ENCODE data around the gene BCL2.

The BCL2 gene

DNA sequence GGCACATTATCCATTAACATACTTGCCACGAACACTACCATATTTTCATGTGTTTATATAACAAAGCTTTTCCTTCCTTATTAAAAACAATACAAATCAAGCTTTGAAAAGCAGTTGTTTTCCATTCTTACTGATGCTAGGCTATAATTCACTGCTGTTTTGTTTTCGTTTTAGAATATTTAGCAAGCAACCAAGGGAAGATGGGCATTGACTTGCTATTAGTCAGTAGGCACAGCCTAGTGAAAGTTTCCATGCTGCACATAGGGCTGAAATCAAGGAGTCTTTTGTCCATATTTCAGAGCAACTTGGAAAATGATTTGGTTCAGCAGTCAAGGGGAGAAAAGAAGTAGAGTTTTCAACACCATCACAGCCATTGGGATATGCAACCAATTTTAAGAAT, 31.3 kb downstream of the BCL2 start:
- Histone ChIP-seq H3K4me1 (ENCODE audit: control insufficient read depth, insufficient read depth, low read length, poor library complexity, severe bottlenecking) (peaks cover 73% of the 10 kb centered on the region), H3K27me3 (replicated peaks; ENCODE audit: control insufficient read depth, insufficient read depth, low read length, poor library complexity, severe bottlenecking) (no peaks in the 10 kb centered on the region), H3K36me3 (ENCODE audit: control insufficient read depth, insufficient read depth, low read length) (peaks cover 4% of the 10 kb centered on the region), H3K4me3 (ENCODE audit: insufficient read depth, low read depth, low read length, poor library complexity, severe bottlenecking) (no peak overlapping the region), H3K27ac (ENCODE audit: insufficient read depth, low read length, poor library complexity, severe bottlenecking) (no peak overlapping the region), H3K9me3 (ENCODE audit: control insufficient read depth, low read length) (no peaks in the 10 kb centered on the region)
- no peak for DNase-seq

DNA sequence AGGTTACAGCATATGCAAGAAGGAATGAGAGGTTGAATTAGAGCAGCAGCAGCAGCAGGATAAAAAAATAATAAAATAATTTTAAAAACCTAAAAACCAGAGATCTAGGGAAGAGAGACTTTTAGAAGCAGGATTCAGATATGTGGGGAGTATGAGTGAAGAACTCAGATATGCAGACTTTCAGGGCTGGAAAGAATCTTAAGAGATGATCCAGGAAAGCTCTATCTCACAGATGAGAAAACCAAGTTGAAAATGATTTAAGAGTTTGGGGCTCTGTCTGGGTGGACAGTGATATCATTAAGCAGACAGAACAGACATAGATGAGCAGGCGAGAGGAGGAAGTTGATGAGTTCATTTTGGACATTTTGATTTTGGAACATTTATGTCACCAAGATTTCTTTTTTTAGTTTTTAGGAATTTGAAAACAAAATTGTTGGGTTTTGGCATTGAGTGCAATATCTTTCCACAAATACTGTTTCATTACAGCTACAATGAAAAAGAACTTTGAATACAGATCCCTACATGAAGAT, 31.8 kb downstream of the BCL2 start:
- peaks cover 68% of the 10 kb centered on the region for H3K4me1 ChIP-seq (ENCODE audit: control insufficient read depth, insufficient read depth, low read length, poor library complexity, severe bottlenecking)
- H3K27ac ChIP-seq (ENCODE audit: insufficient read depth, low read length, poor library complexity, severe bottlenecking) = no peak overlapping the region
- DNase-seq = no peak

DNA sequence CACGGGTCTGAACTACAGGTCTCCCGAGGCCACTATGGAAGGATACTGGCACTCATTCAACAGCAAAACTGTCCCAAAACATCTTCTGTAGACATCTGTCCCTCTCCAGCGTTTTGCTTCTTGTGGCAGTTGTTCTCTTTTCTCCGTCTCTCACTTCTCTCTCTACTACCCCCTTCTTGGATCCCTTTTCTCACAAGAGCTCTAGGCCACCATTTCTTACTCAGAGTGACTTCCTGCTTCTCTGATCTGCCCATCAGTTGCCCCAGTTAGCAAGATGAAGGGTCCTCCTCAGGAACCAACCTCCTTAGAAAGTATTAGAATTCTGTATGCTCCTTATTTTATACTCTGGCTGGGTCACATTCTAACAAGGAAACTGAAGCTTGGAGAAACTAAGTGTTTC, 32.6 kb downstream of the BCL2 start:
- no peaks in the 10 kb centered on the region for H3K9me3 ChIP-seq (ENCODE audit: control insufficient read depth, low read length)
- DNase-seq = no peak
- peaks cover 60% of the 10 kb centered on the region for H3K4me1 ChIP-seq (ENCODE audit: control insufficient read depth, insufficient read depth, low read length, poor library complexity, severe bottlenecking)
- H3K4me3 ChIP-seq (ENCODE audit: insufficient read depth, low read depth, low read length, poor library complexity, severe bottlenecking) = no peak overlapping the region
- peaks cover 4% of the 10 kb centered on the region for H3K36me3 ChIP-seq (ENCODE audit: control insufficient read depth, insufficient read depth, low read length)
- H3K27me3 ChIP-seq (replicated peaks; ENCODE audit: control insufficient read depth, insufficient read depth, low read length, poor library complexity, severe bottlenecking) = no peaks in the 10 kb centered on the region
- H3K27ac ChIP-seq (ENCODE audit: insufficient read depth, low read length, poor library complexity, severe bottlenecking) = no peak overlapping the region

More for the DNA sequence above, 31.8 kb downstream of the BCL2 start:
- no peaks in the 10 kb centered on the region for H3K27me3 ChIP-seq (replicated peaks; ENCODE audit: control insufficient read depth, insufficient read depth, low read length, poor library complexity, severe bottlenecking)
- peaks cover 4% of the 10 kb centered on the region for H3K36me3 ChIP-seq (ENCODE audit: control insufficient read depth, insufficient read depth, low read length)
- H3K4me3 ChIP-seq (ENCODE audit: insufficient read depth, low read depth, low read length, poor library complexity, severe bottlenecking) = no peak overlapping the region
- H3K9me3 ChIP-seq (ENCODE audit: control insufficient read depth, low read length) = no peaks in the 10 kb centered on the region

DNA sequence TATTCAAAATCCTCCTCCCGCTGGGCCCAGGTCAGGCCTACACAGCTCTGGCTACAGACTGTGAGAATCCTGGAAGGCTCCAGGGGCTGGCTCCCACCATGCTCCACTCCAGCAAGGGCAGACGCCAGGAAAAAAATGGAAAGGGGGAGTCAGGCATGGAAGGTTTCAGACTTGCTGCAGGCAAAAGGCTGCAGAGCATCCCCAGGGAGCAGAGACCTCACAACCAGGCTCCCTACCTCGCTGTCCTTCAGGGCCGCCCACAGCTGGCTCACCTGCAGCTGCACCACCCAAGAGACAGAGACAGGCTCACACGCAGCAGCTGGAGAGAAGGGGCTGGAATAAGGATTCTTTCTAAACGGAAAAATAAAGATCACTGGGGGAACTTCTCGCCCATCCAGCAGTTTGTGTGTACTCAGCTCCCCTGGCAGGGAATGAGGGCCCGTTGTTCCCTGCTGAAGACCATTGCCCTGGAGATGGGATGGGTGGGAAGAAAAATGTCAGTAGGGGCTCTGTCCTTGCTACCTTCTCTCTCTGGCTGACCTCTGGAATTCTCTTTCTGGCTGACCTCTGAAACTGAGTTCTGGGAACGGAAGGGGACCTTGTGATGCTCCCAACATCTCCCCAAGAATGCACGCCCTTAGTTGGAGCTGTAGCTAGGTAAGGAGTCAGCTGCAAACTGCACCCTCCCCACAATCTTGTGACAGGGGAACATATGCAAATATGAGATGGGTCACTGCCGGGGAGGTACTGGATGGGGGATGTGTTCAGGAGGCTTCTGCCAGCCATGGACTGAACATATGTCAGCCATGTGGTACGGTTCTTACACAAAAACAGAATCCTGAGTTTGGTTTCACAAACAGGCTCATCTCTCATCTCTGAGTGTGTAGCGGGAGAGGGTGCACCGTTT, 34.5 kb downstream of the BCL2 start:
- no peak for DNase-seq
- Histone ChIP-seq H3K27ac (ENCODE audit: insufficient read depth, low read length, poor library complexity, severe bottlenecking) (no peak overlapping the region), H3K36me3 (ENCODE audit: control insufficient read depth, insufficient read depth, low read length) (peaks cover 9% of the 10 kb centered on the region), H3K4me3 (ENCODE audit: insufficient read depth, low read depth, low read length, poor library complexity, severe bottlenecking) (no peak overlapping the region), H3K4me1 (ENCODE audit: control insufficient read depth, insufficient read depth, low read length, poor library complexity, severe bottlenecking) (peaks cover 43% of the 10 kb centered on the region), H3K9me3 (ENCODE audit: control insufficient read depth, low read length) (no peaks in the 10 kb centered on the region), H3K27me3 (replicated peaks; ENCODE audit: control insufficient read depth, insufficient read depth, low read length, poor library complexity, severe bottlenecking) (no peaks in the 10 kb centered on the region)

DNA sequence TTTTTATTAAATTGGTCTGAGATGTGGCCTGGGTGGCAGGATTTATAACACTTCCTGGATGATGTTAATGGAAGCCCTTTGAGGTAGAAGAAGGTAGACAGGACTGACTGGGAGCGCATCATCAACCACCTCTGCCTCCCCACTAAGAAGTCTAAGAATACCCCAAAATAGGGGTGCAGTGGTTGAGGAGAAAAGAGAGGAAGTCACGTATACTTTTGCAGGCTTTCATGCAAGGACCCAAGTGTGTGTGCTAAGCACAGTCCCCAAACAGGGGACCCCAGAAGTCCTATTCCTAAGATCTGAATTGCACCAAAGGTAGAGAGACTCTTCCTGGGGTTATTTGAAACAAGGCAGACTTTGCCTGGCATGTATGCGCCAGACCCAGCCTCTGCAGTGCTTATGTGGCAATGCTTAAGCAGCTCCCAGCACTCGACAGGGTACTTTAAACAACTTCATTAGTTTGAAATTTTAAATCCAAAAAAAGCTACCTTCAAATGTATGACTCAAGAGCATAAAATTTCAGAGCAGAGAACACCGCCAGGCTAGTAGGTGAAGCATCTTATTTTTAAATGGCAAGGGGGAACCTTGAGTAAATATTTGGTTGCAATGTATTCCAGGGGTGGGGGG, 35.3 kb downstream of the BCL2 start:
- DNase-seq = no peak
- no peak overlapping the region for H3K27ac ChIP-seq (ENCODE audit: insufficient read depth, low read length, poor library complexity, severe bottlenecking)
- no peaks in the 10 kb centered on the region for H3K9me3 ChIP-seq (ENCODE audit: control insufficient read depth, low read length)
- H3K36me3 ChIP-seq (ENCODE audit: control insufficient read depth, insufficient read depth, low read length) = peaks cover 9% of the 10 kb centered on the region
- peaks cover 35% of the 10 kb centered on the region for H3K4me1 ChIP-seq (ENCODE audit: control insufficient read depth, insufficient read depth, low read length, poor library complexity, severe bottlenecking)
- no peaks in the 10 kb centered on the region for H3K27me3 ChIP-seq (replicated peaks; ENCODE audit: control insufficient read depth, insufficient read depth, low read length, poor library complexity, severe bottlenecking)
- no peak overlapping the region for H3K4me3 ChIP-seq (ENCODE audit: insufficient read depth, low read depth, low read length, poor library complexity, severe bottlenecking)

DNA sequence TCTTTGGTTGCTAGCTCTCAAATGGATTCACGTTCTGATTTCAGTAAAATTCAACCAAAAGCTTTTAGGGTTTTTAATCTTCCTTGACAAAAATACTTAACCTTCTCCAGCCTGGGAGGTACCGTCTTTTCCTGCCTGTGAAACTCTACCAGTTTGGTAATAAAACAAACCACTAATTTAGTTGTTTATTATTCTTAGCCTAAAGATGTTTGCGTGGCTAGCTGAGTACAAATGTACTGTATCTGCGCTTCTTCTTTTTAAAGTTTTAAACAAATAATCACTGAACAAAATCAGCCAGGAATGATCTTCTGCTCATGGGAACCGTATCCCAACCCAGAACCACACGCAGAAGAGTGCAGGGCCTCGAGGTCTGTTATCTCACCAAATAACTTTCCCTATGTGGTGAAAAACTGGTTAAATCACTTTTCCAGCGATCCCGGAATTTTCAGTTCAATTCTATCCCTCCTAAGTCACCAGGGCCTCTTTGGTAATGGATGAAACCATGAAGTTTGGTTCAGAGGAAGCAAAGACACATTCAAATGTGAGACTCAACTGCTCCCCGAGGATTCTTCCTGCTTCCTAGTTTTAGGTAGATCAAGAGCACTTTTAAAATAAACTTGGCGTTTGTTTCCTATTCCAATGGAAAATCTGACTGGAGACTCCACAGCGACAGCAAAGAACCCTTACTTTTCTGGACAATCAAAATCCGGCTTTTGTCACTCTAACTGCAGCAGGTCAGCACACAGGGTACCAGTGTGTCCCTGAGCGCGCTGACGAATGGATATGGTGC, 36.1 kb downstream of the BCL2 start:
- Histone ChIP-seq H3K4me3 (ENCODE audit: insufficient read depth, low read depth, low read length, poor library complexity, severe bottlenecking) (no peak overlapping the region), H3K9me3 (ENCODE audit: control insufficient read depth, low read length) (no peaks in the 10 kb centered on the region), H3K27me3 (replicated peaks; ENCODE audit: control insufficient read depth, insufficient read depth, low read length, poor library complexity, severe bottlenecking) (no peaks in the 10 kb centered on the region), H3K36me3 (ENCODE audit: control insufficient read depth, insufficient read depth, low read length) (peaks cover 9% of the 10 kb centered on the region), H3K4me1 (ENCODE audit: control insufficient read depth, insufficient read depth, low read length, poor library complexity, severe bottlenecking) (peaks cover 28% of the 10 kb centered on the region), H3K27ac (ENCODE audit: insufficient read depth, low read length, poor library complexity, severe bottlenecking) (no peak overlapping the region)
- DNase-seq = no peak

DNA sequence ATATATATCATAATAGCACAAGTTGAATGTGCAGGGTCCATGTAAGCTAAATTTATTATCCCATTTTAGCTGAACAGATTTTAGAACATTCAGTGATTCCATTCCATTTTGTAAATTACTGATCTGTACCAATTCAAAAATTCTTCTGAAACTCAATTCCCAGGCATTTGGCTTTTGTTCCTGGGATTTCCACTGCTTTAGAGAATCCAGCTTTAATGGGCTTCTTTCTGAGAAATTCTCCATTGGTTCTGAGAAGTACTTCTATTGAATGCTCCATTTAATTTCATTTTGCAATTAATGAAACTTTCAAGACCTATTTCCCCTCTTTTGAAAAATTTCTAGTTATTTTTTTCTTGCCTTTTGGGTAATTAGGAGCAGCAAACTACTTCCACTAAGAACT, 36.8 kb downstream of the BCL2 start:
- Histone ChIP-seq H3K36me3 (ENCODE audit: control insufficient read depth, insufficient read depth, low read length) (peaks cover 9% of the 10 kb centered on the region), H3K4me1 (ENCODE audit: control insufficient read depth, insufficient read depth, low read length, poor library complexity, severe bottlenecking) (peaks cover 34% of the 10 kb centered on the region), H3K27ac (ENCODE audit: insufficient read depth, low read length, poor library complexity, severe bottlenecking) (no peak overlapping the region), H3K4me3 (ENCODE audit: insufficient read depth, low read depth, low read length, poor library complexity, severe bottlenecking) (no peak overlapping the region), H3K9me3 (ENCODE audit: control insufficient read depth, low read length) (no peaks in the 10 kb centered on the region), H3K27me3 (replicated peaks; ENCODE audit: control insufficient read depth, insufficient read depth, low read length, poor library complexity, severe bottlenecking) (no peaks in the 10 kb centered on the region)
- no peak for DNase-seq

DNA sequence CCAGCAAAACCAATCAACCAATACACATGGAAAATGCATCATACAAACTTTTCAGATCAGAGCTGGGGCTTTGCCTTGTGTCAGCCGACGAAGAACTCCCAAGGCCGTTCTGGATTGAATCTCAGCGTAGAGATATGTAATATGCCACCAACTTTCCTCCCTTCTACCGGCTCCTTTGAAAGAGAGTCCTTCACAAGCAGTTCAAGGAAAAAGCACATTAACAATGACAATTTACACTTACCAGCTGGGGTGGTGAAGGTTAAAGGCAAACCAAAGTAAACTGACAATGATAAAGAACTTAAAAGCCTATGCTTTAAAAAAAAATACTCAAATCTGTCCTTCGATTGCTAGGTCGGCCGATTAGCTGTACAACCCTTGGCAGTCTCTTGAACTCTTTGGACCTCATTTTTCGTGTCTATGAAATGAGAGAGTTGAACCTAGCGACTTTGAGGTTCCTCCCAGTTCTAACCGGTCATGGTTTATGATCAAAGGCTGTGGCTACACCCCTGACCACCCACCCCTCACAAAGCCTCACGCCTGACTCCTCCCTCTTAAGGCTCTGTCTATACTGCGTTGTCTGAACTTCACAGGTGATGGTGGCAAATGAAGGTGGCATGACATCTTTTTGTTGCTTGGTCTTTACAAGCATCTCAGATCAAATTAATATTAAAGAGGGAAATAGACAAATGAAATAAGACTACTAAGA, 46.2 kb downstream of the BCL2 start:
- no peak overlapping the region for H3K4me3 ChIP-seq (ENCODE audit: insufficient read depth, low read depth, low read length, poor library complexity, severe bottlenecking)
- no peaks in the 10 kb centered on the region for H3K27me3 ChIP-seq (replicated peaks; ENCODE audit: control insufficient read depth, insufficient read depth, low read length, poor library complexity, severe bottlenecking)
- no peak overlapping the region for H3K27ac ChIP-seq (ENCODE audit: insufficient read depth, low read length, poor library complexity, severe bottlenecking)
- H3K9me3 ChIP-seq (ENCODE audit: control insufficient read depth, low read length) = no peaks in the 10 kb centered on the region
- peaks cover 4% of the 10 kb centered on the region for H3K36me3 ChIP-seq (ENCODE audit: control insufficient read depth, insufficient read depth, low read length)
- no peak for DNase-seq
- H3K4me1 ChIP-seq (ENCODE audit: control insufficient read depth, insufficient read depth, low read length, poor library complexity, severe bottlenecking) = peaks cover 15% of the 10 kb centered on the region

DNA sequence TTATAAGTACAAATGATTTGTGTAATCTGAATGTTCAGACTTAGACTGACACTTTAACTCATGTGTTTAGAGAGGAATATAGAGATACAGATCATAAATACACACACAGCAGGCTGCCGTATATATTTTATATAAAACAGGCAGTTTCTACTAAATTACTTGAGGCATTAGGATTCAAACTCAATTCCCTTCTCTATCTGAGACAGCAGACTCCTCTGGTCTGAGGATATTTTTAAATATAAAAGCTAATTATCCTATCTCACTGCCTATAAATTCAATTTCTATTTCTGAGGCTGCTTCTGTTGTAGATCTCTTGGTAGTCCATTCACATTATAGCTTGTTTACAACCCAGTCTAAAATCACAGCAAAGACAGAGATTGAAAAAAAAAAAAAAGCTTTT, 46.9 kb downstream of the BCL2 start:
- Histone ChIP-seq H3K4me1 (ENCODE audit: control insufficient read depth, insufficient read depth, low read length, poor library complexity, severe bottlenecking) (peaks cover 13% of the 10 kb centered on the region), H3K36me3 (ENCODE audit: control insufficient read depth, insufficient read depth, low read length) (peaks cover 4% of the 10 kb centered on the region), H3K9me3 (ENCODE audit: control insufficient read depth, low read length) (no peaks in the 10 kb centered on the region), H3K4me3 (ENCODE audit: insufficient read depth, low read depth, low read length, poor library complexity, severe bottlenecking) (no peak overlapping the region), H3K27ac (ENCODE audit: insufficient read depth, low read length, poor library complexity, severe bottlenecking) (no peak overlapping the region), H3K27me3 (replicated peaks; ENCODE audit: control insufficient read depth, insufficient read depth, low read length, poor library complexity, severe bottlenecking) (no peaks in the 10 kb centered on the region)
- no peak for DNase-seq

Measured in effector memory CD4-positive, alpha-beta T cell (primary cell).